NCI-H1417 treated with DMSO at 0.1 percent for 48 hours (cell line): ENCODE results near the gene IGSF6.
A peak's percentile ranks its signal among the peaks of the same experiment; 100 is the strongest.

Experiments
- DNase-seq: peaks from one replicate; lab custom pipeline; 2025; lab: John Stamatoyannopoulos, UW

The IGSF6 gene

DNA sequence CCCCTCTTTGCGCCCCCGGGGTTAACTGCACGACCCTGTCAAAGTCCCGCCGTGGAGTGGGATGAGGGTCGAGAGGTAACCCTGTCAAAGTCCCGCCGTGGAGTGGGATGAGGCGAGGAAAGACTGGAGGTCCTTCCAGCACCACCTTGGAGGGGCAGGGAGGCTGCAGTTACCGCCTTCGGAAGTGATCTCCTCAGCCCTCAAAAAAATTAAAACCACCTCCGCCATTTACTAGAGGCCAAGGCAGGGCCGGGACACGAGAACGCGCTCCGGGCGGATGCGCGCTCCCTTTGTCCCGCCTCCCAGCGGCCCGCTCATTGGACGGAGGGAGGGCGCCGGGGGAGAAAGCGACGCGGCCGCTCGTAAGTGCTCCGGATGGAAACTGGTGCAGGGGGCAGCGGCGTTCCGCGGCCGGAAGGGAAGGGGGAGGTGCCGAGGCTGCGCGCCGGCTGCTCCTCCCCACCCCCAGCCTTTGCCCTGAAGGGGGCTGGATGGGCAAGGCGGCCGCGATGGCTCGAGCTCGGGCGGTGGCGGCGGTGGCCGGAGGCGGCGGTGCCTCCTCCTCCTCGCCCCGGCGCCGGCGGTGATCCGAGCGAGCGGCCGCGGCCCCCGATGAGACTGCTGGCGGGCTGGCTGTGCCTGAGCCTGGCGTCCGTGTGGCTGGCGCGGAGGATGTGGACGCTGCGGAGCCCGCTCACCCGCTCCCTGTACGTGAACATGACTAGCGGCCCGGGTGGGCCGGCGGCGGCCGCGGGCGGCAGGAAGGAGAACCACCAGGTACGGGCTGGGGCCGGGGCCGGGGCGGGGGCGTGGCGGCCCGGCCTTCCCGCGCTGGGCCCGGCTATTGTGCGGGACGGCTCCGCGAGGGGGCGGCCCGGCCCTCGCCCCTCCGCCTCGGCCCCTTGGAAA, 53.0 kb downstream of the IGSF6 start, which contains the start of gene METTL9:
METTL9 (plus strand) TSS at position 456 of the 909 bp plus-strand sequence; CDS start at position 613, 157 bp downstream.
- peak; percentile 64 for DNase-seq

DNA sequence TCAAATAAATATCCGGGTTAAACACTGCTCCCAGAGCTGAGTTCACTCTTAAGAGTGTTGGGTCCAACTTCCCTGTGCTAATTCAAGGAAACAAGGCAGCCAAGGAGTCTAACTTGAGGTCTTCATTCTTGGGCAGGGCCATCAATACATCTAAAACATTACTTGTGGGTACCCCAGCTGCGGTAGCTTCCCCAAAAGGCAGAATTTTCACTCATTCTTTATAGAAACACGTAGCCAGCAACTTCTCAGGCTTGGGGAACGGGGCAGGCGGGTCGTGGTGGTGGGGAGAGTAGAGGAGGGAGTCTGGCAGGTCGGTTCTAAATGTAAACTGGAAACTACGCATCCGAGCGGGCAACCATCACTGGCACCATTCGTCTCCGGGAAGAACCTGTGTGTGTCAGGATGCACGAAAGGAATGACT, 53.7 kb downstream of the IGSF6 start:
- DNase-seq: no peak

GRCh38 chr16:21598206-21598605, 54.2 kb downstream of the IGSF6 start:
- DNase-seq: no peak

- DNase-seq: no peak
Observed at GRCh38 chr16:21597561-21598030, 54.8 kb downstream of the IGSF6 start.

DNA sequence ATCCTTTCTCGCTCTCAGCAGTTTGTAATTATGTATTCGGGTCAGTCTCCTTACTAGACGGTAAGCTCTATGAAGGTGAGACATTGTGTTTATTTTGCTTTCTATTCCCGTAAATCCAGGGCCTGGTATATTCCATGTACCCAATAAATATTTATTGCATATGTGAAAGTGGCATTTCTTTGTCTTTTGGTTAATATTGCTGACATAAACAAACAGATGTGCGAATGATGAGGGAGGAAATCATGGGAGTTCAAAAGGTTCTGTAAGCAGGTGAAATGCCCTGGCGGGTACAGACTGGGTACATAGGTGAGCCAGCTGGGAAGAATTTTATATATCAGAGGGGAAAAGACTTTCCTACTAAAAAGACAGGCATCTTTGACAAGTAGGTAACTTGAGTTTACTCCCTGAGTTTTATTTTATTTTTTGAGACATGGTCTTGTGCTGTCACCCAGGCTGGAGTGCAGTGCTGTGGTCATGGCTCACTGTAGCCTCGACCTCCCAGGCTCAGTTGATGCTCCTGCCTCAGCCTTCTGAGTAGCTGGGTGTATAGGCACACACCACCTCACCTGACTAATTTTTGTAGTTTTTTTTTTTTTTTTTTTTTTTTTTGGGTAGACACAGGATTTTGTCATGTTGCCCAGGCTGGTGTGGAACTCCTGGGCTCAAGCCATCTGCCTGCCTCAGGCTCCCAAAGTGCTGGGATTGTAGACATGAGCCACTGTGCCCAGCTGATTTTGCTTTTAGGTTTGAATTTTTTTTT, 58.7 kb downstream of the IGSF6 start:
- no peak for DNase-seq

DNA sequence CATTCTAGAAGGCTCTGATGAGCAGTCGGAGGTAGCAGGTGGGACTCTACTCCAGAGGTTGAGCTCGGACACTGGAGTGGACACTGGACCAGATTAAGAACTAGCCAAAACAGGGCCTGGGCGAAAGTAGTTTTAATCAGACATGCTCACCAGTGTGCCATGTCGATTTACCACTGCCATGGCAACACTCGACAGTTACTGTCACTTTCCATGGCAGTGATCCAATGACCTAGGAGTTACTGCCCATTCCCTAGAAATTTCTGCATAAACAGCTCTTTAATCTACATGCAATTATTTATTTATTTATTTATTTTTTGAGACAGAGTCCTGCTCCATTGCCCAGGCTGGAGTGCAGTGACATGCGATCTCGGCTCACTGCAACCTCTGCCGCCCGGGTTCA, 60.2 kb downstream of the IGSF6 start:
- DNase-seq: no peak

DNA sequence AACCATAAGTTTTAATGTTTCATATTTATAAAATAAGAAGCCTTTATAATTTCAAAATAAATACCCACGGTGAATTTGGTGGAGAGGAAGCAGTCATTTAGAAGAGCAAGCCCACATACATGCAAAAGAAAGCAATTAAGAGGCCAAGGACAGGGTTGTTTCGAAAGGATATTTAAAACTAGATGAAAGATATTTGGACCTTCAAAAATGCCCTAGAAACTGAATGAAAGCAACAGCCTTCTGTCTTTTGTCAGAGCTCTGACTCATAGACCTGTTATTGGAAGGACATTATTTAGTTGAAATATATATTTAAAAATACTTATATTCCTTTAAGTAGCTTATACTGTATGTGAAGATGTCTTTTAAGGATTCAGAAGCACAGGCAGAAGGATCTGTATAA, 61.6 kb downstream of the IGSF6 start:
- DNase-seq: no peak

GRCh38 chr16:21590287-21590686, 62.1 kb downstream of the IGSF6 start:
- DNase-seq: no peak

- DNase-seq: no peak
Observed at GRCh38 chr16:21589551-21589950, 62.9 kb downstream of the IGSF6 start.
